ENCODE measurements around the gene SRGAP3.
A peak's percentile ranks its signal among the peaks of the same experiment; 100 is the strongest.

Gene SRGAP3

DNA sequence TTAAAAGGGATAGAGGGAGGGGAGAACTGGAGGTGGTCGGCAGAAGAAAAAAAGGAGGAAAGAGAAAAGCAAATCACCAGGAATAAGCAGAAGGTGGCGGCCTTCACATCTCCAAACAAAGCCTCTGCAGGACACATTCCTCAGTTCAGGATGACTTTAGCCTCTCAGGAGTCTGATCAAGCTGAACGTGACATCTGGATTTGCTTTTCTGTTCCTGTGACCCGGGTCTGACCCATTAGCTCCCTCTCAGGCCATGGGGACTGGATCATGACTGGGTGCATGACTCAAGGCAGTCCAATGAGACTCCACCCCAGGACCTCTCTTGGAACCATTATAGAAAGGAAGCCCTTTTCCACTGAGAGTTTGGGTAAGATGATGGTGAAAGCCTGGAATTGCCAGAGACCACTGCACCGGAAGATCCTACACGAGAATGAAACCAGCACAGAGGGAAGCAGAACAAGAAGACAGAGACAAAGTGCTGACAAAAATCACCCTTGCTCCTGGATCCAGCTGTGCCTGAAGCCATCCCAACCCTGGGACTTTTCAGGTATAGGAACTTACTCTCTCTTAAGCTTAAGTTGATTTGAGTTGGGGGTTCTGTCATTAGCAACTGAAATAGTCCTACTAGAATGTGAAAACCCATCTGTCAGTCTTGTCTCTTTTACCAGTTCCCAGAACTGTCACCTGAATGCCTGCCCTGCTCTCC is 240.7 kb downstream of the SRGAP3 start:
- no peak for DNase-seq

DNA sequence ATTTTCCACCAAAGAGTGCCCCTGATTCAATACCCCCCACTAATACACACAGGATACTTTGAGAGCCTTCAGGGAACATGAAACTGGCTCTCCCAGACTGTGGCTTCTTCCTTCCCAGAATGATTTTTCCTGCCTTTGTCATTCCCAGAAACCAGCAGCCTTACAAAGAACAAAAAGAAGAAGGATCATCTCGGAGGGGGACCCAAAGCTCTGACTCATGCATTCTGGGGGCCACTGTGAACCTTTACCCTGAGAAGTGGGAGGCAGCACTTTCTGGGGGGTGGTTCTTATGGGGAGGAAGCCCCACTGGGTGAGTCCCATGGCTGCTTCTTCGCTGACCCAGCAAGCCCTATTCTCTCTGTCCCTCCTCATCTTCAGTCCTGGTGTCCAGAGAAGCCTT is 241.5 kb downstream of the SRGAP3 start:
- DNase-seq = no peak

DNA sequence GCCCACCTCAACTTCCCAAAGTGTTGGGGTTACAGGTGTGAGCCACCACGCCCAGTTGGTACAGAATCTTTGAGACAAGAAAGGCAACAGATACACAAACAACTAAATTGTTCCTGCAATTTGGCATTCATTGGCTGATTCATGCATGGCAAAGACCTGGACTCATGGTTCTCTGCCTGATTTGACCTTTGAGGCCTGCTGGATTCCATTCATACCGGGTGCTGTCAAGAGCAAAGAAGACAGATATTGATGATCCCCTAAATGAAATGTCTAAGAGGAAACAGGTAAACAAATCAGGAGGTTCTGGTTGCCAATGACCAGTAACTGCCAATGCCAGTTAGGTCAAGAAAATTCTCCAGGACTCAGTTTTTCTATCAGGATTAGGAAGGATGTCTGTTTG is 242.2 kb downstream of the SRGAP3 start:
- DNase-seq = no peak

DNA sequence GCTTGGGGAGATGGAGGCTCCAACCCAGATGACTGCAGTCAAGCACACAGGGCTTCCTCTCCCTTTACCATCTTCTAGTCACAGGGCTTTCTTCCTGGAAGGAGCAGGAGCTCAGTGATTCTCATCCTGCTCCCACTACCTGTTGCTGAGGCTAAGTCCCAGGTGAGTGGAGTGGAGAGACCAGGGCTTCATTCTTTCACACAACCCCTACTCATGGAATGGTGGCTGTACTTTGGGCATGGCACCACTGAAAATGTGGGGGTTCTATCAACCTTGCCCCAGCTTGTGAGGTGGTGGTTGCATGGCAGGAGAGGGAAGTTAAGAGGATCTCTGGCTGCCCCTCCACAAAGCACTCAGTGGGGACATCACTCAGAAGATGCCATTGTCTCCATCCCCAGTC is 249.4 kb downstream of the SRGAP3 start:
- DNase-seq = no peak

DNA sequence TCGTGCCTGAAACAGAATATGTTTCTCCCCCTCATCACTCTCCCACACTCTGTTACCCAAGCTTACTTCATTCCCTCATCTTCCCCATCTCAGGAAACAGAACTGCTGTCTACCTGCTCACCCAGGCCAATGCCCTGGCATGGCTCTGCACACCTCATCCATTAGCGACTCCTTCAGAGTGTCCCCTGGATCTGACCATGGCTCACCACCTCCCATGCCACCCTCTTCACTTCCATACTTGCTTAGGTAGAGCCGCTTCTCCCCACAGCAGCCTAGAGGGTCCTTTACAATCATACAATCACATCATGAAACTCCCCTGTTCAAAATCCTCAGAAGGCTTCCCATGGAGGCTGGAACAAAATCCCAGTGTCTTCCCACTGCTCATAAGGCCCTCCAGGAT is 252.3 kb downstream of the SRGAP3 start:
- no peak for DNase-seq

DNA sequence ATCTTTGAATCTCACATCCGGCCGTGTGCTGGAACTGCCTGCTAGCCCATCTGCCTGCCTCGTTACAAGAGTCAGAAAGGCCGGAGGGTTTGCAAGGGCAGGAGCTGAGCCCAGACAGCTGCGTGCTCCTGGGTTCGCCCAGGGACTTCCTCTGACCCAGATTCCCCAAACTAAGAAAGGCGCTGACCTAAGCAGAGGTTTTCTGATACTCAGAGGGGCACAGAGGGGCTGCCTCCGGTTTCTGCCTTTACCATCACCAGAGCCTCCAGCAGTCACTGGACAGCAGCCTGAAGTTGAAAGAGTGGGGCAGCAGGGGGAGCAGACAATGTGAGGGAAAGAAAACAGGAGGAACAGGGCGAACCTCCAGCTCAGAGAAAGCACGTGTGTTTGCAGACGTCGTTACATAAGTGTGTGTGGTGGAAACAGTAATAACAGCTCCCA is 252.7 kb downstream of the SRGAP3 start:
- DNase-seq = no peak

DNA sequence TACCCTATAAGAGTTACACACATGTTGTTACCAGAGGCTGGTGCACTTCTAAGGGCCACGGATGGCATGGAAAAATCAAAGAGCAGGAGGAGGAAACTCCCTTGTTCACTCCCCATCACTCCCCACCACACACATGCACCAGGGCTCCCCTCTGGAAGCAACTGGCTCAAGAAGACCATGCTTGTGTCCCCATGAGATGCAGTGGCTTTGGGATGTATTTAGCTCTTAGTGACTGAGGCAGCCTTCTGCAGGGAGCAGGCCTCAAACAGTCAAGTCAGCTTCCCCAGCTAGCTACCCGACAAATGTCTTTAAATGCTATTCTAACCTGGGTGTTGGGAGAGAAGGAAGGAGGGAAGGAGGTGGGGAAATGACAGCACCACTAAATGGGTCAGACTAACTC is 253.2 kb downstream of the SRGAP3 start:
- DNase-seq = no peak

DNA sequence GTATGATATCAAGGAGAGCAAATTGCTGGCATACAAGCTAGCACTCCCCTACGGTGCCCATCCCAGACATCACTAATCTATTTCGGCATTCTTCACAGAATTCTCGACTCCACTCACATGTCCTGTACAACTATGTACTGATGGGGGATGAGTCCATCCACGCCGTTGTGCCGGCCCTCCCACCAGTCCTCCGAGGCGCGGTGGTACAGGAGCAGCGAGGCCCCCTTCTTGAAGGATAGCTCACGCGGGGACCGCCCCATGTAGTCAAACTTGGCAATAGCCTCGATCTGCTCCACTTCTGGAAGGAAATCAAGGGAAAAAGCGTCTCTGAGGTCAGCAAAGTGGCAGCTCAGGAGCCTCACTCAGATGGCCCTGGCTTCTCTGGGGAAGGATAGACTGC is 255.2 kb downstream of the SRGAP3 start:
- DNase-seq = no peak

DNA sequence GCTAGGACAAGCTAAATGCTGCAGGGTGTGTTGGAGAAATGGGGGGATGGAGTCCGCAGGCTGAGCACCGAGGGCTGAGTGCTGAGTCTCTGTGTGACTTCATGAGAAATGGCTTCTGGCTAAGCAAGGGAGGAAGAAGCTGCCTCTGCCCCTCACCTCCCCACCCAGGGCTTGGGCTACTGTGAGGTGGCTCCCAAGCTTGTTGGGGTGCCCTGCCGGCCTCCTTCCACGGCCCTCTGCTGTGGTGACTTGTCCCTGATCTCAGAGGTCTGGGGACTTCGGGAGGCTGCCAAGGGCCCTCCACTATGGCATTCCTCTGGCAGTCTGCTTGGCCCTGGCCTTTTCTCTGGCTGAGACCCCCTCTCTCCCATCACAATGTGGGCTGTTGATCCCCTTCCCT is 256.1 kb downstream of the SRGAP3 start:
- no peak for DNase-seq

DNA sequence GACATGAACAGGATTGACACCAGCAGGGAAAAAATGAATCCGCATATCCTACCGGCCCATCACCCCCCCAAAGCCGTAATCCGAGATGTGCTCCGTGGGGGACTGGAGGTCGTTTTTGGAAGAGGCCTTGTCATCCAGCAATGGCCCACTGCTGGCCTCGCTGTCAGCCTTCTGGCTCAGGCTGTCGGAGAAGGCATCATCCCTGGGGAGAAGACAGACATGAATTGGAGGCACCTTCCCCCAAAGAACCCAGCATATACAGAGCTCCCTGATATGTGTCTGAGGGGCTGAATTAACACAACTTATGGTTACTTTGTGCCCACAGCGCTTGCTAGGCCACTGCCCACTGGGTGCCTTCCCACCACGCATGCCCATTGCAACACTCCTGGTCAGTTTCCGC is 256.6 kb downstream of the SRGAP3 start:
- DNase-seq = no peak

DNA sequence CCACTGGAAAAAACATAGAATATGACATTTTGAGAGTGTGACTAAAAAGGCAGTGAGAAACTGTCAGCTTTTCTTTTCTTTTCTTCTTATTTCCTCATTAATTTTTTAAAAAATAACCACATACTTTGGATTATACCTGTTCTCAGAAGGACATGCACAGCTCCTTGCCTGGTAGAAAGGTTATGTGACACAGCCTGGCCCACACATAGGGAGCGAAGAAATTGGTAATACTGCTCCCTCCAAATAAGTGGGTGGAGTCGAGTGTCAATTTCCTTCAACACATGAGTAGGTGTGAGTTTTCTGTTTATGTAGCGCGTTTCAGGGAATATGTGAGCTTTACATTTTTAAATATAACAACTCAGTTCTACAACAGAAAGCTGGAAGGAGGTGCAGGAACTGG is 257.2 kb downstream of the SRGAP3 start:
- no peak for DNase-seq

DNA sequence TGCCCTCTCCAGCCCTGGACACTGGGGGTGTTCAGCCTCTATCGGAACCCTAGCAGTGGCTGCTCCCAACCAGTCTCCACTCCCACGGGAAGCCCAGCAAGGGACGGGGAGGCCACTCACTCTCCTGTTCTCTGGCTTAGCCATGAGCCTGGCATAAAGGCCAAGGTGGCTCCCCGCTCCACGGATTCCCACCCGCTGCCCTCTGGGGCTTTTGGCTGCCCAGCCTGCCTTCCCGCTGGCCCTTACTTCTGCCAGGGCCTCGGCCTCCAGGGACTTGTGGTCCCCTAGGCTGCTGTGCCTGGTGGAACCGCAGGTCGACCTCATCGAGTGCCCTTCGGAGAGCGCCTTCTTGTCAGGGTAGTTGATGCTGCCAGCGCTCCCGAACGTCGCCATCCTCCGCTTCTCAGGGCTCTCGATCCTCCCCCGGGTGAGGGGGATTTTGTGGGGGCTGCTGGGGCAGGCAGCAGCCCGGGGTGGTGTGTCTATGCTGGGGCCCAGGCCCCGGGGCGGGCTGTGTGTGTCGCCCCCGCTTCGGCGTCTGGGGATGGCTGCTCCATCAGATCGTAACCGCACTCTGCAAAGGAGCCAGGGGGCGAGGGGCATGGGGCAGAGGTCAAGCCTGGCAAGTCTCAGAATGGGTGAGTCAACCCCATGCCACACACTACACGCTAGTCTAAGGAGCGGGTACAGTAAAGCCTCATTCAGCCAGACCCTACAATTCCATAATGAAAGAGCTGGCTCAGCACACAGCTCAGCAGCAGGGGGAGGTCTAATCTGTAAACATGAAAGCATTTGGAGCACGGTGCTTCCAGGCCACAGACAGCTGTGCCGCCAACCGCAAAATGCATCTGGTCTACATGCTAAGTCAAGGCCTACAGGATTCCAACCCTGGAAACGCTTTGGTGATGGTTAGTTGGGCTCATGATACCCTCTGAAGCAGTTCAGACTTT is 258.9 kb downstream of the SRGAP3 start:
- DNase-seq = no peak

DNA sequence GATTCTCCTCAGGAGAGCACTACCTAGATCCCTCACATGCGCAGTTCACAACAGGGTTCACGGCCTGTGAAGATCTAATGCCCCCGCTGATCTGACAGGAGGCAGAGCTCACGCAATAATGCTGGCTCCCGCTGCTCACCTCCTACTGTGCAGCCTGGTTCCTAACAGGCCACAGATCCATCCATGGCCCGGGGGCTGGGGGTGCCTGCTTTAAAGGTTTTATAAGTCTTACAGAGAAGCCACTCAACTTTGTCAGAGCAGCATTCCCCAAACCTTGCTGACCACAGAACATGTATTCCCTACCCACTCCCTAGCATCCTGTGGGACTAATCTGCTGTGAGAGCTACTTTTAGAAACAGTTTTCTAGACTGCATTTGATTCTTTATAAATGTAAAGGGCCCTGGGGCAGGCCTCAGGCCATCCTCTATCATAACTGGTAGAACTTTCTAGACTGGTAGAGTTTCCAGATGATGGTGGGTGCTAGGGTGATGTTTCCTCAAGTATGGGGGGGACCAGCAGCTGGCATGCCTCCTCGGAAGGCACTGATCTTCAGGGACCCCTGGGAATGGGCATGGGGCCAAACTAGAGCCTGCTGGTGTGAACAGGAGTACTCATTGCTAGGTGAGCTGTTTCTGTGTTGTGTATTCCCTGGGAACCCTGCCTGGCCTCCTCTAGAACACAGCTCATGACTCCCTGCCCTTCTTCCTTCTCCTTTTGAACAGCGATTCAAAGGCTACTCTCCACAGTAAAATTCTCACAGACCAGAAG is 260.5 kb downstream of the SRGAP3 start:
- DNase-seq = no peak

DNA sequence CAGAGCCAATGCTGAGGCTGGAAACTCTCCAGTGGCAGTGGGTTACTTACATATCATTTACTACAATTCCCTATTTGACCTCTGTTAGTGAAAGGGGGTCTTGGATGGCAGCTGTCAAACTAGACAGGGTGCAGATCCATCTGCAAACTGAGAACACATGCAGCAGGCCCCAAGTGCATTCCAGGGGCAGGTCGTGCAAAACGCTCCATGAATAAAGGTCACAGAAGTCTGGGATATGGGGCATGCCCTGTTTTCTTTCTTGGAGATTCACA is 261.1 kb downstream of the SRGAP3 start:
- no peak for DNase-seq

DNA sequence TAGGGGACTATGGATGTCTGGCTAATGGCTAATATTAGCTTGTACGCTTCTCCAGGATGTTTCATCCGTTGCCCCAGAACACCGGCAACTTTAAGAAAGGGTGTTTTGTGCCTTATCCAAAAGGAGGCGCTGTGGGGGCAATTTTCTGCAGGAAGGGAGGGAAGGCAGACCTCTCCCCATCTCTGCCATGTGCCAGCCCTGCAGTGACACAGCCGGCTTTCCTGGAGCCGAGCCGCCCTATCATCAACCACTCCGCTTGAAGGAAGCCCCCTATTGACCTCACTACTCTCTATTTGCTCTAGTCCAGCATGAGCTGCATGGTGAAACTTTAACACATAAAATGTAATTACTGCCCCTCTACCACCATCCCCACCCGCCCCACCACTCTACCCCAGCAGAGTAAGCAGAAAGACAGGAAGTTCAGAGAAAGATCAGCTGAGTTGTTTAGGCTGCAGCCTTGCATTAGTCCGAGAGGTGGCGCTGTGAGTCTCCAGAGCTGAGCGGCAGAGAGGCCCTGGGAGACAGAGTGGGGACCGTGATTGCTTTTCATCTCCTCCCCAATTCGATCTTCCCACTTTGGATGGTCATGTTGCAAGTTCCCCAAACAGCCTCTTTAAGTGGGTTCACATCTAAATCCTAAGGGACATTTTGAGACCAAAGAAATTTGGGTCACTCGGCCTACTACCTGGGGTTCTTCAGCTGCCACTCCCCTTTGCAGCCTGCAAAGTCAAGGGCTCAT is 261.6 kb downstream of the SRGAP3 start:
- peak in 1 of 2 experiments; percentile 64 for DNase-seq

DNA sequence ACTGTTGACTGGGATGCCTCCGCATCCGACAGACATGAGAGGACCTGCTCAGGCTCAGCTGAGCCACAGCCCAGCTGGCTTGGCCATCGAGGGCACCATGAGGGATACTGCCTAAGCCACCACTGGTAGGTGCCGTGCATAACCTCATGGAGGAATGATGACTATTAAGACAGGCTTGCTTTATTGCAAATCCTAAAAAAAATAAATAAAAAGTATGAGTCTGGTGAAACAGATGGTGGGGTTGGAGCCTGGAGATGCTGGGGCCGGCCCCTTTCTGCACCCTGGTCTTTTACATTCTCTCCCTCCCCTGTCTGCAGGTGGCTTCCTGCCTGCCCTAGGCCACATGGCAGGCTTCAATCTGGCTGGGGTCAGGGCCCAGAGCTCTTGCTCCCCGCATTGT is 262.2 kb downstream of the SRGAP3 start:
- DNase-seq = no peak

DNA sequence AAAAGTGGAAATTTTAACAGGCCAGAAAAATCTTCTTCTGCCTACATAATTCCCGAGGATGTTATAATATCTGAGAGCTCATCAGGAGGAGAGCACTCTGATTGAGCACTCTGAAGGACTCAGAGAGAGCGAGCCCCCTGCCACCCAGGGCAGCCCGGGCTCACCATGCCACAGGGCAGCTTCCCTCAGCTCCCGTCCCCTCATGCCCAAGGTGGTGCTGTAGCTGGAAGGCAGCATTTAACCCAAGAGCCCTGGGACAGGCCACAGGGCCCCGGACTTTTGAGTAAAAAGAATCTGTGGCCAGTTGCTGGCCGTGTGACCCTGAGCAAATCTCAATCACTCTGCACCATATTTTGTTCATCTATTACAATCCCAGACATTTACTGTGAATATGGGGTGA is 262.7 kb downstream of the SRGAP3 start:
- DNase-seq = no peak

DNA sequence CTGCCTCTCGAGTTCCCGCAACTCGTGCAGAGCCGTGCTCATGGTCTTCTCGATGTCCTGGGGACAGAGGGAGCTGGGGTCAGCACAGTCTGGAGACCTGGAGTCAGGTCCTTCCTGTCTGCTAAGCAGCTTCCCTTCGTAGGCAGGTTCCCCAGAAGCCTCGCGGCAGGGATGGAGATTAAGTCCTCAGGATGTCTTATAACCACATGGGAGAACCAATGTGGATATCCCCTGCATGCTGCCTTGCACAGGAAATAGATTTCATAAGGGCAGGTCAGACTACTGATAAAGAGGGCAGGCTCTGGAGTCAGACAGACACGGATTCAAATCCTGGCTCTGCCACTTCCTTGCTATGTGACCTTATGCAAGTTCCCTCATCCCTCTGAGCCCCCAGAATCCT is 263.6 kb downstream of the SRGAP3 start:
- no peak for DNase-seq

DNA sequence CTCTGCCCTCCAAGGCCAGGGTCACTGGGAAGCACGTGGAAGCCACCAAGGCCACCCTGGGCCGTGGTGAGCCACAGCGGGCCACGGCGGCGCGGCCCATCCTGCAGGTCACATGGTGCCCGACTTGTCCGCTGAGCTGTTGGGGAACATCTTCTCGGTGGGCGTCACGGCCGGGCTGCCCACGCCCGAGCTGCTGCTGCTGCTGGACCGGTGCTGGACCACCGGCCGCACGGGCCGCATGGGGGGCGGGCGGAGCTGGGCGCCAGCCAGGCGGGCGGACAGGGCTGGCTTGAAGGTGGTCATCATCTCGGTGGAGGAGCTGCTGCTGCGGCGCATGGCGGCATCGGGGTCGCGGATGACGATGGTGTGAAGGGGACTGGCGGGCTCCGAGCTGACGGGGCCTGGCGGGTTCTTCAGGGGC is 264.0 kb downstream of the SRGAP3 start:
- no peak for DNase-seq

DNA sequence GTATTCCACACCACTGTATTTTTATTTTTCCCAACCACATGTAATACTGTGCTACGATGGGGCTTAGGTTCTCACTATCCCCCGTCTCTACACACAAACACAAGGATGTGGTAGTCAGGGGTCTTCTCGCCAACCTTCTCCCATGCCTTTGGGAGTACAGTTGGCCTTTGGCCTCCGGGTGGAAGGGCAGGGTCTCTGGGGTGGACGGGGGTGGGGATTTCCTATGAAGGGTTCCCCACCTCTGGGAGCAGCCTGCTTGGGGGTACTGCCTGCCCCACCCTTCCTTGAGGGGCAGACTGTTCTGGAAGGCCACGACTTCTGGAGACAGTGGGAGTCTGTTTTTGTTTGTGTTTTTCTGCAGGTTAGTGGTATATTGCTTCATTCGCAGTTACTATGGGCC is 264.9 kb downstream of the SRGAP3 start:
- DNase-seq = no peak

DNA sequence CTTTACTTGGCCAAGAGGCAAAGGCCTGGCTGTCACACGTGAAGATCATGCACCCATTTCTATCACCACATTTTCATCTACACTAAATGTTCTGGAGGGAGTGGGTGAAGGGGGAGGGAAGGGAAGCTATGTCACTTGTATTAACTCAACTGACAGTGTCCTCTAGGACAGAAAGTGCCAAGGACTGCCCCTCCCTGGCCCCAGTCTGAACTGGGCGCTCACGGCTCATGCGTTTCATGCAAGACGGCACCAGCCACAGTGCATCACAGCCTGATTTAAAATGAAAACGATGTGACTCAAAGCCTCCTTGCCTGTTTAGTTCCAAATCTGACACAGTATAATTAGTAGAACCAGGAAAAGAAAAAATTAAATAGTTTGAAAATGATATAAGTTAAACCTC is 265.4 kb downstream of the SRGAP3 start:
- DNase-seq = no peak

DNA sequence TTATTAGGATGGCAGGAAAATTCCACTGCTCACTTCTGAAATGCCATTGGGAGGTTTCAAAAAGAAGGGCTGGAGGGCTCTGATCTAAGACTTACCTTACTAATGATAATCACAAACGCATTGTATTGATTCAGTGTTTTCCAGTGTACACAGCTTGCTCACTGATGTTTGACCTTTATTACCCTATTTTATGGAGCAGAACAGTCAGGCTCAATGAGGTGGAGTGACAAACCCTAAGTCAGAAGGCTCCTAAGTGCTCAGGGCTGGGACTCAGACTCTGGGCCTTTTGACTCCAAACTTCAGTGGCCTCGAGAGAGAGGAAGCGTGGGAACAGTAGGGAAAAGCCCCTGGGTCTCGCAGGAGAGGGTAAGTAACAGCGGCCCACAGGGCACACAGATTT is 265.9 kb downstream of the SRGAP3 start:
- no peak for DNase-seq

DNA sequence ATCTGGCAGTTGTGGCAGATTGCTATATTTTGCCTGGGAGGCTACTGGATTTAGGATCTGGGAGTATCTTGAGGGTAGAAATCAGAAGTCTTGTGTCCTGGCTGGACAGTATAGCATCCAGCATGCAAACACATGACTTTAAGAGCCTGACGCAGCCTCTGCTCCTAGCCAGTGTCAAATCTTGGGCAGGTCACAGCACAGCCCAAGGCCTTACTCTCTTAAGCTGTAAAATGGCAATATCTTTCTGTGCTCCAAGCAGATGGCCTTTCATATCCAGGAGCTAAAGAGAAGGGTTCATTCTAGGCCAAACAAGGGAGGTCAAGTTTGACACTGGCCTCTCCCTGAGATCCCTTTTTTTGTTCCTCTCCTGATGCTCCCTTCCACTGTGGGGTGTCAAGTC is 266.4 kb downstream of the SRGAP3 start:
- DNase-seq = no peak

Data from SW 1271 (cell line).